Gastrocnemius medialis (tissue), 4 donors: ENCODE results near the gene CHAMP1.

Experiments used
- CTCF ChIP-seq, 5 experiments: fragments of 450-650 bp in 3 of 5; fragments of 200-600 bp in 2 of 5; sonication (generic) in 2 of 5; IDR thresholded peaks in 4 of 5; conservative IDR thresholded peaks in 1 of 5; 1 replicate in 4 of 5; 2 replicates in 1 of 5; pipeline ENCODE4 v1.5.1; 2016 to 2019; ENCODE audit warnings: antibody characterized with exemption in 5 of 5, mild to moderate bottlenecking in 3 of 5, moderate library complexity in 3 of 5
- POLR2A ChIP-seq, 2 donors: fragments of 450-650 bp; IDR thresholded peaks; one replicate each; pipeline ENCODE4 v1.6.1; 2017; ENCODE audit warnings: antibody characterized with exemption in 2 of 2, mild to moderate bottlenecking in 2 of 2, moderate library complexity in 2 of 2

- TF ChIP-seq CTCF (IDR thresholded peaks at IDR 0.05 in 4 of 5, conservative IDR thresholded peaks at IDR 0.05 in 1 of 5) (no peak), POLR2A (IDR thresholded peaks at IDR 0.05) (no peak)
Observed at GRCh38 chr13:114284680-114285079, 29.6 kb upstream of the CHAMP1 start.
